A673 (cell line): ENCODE measurements around the gene DNAH10. TPM values are rescaled to one million over a fixed set of nuclear protein-coding genes. Genes with fewer than 3 reads are reported as not detected.

Experiments
- BruUV-seq: library from RNA; stranded (reverse); fragments of 400-500 nt; replicated peaks from 2 replicates; lab custom pipeline; 2021; lab: Mats Ljungman, UMichigan
- CTCF ChIA-PET: fragments of 300-600 bp; sonication (Branson Sonifier 250); formaldehyde crosslinking; loops from one replicate; lab custom pipeline; 2022; ENCODE audit warnings: antibody characterized with exemption; lab: Charles Lee
- POLR2A ChIA-PET: fragments of 300-600 bp; sonication (Branson Sonifier 250); formaldehyde crosslinking; loops from one replicate; lab custom pipeline; 2022; ENCODE audit warnings: antibody characterized with exemption; ENCODE audit not compliant: low non-redundant PET; lab: Charles Lee
- DNase-seq: peaks from one replicate; pipeline ENCODE4 v3.0.0-alpha.2; 2015; ENCODE audit warnings: low spot score
- H3K27ac ChIP-seq: fragments of 200-600 bp; sonication (generic); 2 replicates; pipeline ENCODE4 v1.5.1; 2016; ENCODE audit warnings: mixed run types, low read depth, mild to moderate bottlenecking, mixed read lengths, antibody characterized with exemption, low read length; ENCODE audit not compliant: poor library complexity, severe bottlenecking
- H3K27me3 ChIP-seq: fragments of 200-600 bp; sonication (generic); replicated peaks from 2 replicates; pipeline ENCODE4 v1.6.1; 2017; ENCODE audit warnings: mixed run types, low read depth, mild to moderate bottlenecking, mixed read lengths, antibody characterized with exemption, low read length; ENCODE audit not compliant: insufficient read depth, poor library complexity
- H3K36me3 ChIP-seq: fragments of 200-600 bp; sonication (generic); 2 replicates; pipeline ENCODE4 v1.6.1; 2016; ENCODE audit warnings: mixed run types, mild to moderate bottlenecking, mixed read lengths, antibody characterized with exemption, low read length; ENCODE audit not compliant: insufficient read depth, poor library complexity, severe bottlenecking
- H3K4me1 ChIP-seq: fragments of 200-600 bp; sonication (generic); 2 replicates; pipeline ENCODE4 v1.6.1; 2017; ENCODE audit warnings: mixed run types, mild to moderate bottlenecking, mixed read lengths, antibody characterized with exemption, low read length; ENCODE audit not compliant: insufficient read depth, poor library complexity, severe bottlenecking
- H3K4me3 ChIP-seq: fragments of 200-600 bp; sonication (generic); 2 replicates; pipeline ENCODE4 v1.5.1; 2016; ENCODE audit warnings: low read depth, mixed run types, mild to moderate bottlenecking, mixed read lengths, low read length; ENCODE audit not compliant: poor library complexity, severe bottlenecking
- H3K9me3 ChIP-seq: fragments of 200-600 bp; sonication (generic); 2 replicates; pipeline ENCODE4 v1.6.1; 2016; ENCODE audit warnings: mixed run types, low read depth, mild to moderate bottlenecking, mixed read lengths, antibody characterized with exemption, low read length; ENCODE audit not compliant: poor library complexity, severe bottlenecking
- CTCF ChIP-seq: fragments of 300-800, 200-600 bp; sonication (generic); conservative IDR thresholded peaks from 2 replicates; pipeline ENCODE4 v1.5.1; 2017; ENCODE audit warnings: low read depth, mild to moderate bottlenecking, antibody characterized with exemption, low read length, moderate library complexity, mixed read lengths
- EZH2 ChIP-seq: fragments of 200-600 bp; sonication (generic); IDR thresholded peaks from 2 replicates; pipeline ENCODE4 v1.6.1; 2017; ENCODE audit warnings: borderline replicate concordance, low read depth, mild to moderate bottlenecking, mixed read lengths, antibody characterized with exemption, low read length; ENCODE audit not compliant: poor library complexity, severe bottlenecking
- intact Hi-C: fragments of 100-400 bp; cut with micrococcal nuclease; formaldehyde crosslinking; loops from one replicate; pipeline ENCODE4 v1.10.0; 2022; ENCODE audit not compliant: unreplicated experiment
- total RNA-seq: library from RNA; stranded (reverse); gene quantifications from 2 replicates; pipeline ENCODE4 v1.2.3, GENCODE V29; 2021

Gene DNAH10
- total RNA-seq, 1 experiment from 2014 or later = 1.1 TPM

GRCh38 chr12:123958876-123959275, 196.8 kb downstream of the DNAH10 start:
- no peak overlapping the region for H3K27ac ChIP-seq
- ChIA-PET POLR2A (no interaction called here), CTCF (no interaction called here)
- no peak for DNase-seq
- no peak overlapping the region for H3K4me3 ChIP-seq
- H3K27me3 ChIP-seq = no peaks in the 10 kb centered on the region
- no peaks in the 10 kb centered on the region for H3K4me1 ChIP-seq
- no peaks in the 10 kb centered on the region for H3K36me3 ChIP-seq
- intact Hi-C loops = no loop called here
- H3K9me3 ChIP-seq = no peaks in the 10 kb centered on the region
- TF ChIP-seq EZH2 = no peak
- no peak for TF ChIP-seq CTCF
- no TSS peak for BruUV-seq

- Histone ChIP-seq H3K27ac (no peak overlapping the region), H3K9me3 (no peaks in the 10 kb centered on the region), H3K36me3 (no peaks in the 10 kb centered on the region), H3K4me1 (no peaks in the 10 kb centered on the region), H3K4me3 (no peak overlapping the region), H3K27me3 (no peaks in the 10 kb centered on the region)
- TF ChIP-seq EZH2 (no peak), CTCF (no peak)
- no peak for DNase-seq
- no TSS peak for BruUV-seq
- intact Hi-C loops = no loop called here
- ChIA-PET POLR2A (no interaction called here), CTCF (no interaction called here)
Measured at GRCh38 chr12:123960029-123960735, 198.1 kb downstream of the DNAH10 start.

- Histone ChIP-seq H3K4me1 (no peaks in the 10 kb centered on the region), H3K4me3 (no peak overlapping the region), H3K9me3 (no peaks in the 10 kb centered on the region), H3K27ac (no peak overlapping the region), H3K36me3 (no peaks in the 10 kb centered on the region), H3K27me3 (no peaks in the 10 kb centered on the region)
- no TSS peak for BruUV-seq
- intact Hi-C loops = no loop called here
- no peak for DNase-seq
- POLR2A ChIA-PET = no interaction called here
- TF ChIP-seq CTCF (no peak), EZH2 (no peak)
- CTCF ChIA-PET = no interaction called here
Measured at GRCh38 chr12:123960856-123961255, 198.8 kb downstream of the DNAH10 start.
